ENCODE results near the gene PRDM1. TPM values are rescaled to one million over a fixed set of nuclear protein-coding genes. Genes with fewer than 3 reads are reported as not detected.

Gene PRDM1
- total and polyA plus RNA-seq, 8 donors: under 0.01 to 22.7 (median 5.0) TPM

DNA sequence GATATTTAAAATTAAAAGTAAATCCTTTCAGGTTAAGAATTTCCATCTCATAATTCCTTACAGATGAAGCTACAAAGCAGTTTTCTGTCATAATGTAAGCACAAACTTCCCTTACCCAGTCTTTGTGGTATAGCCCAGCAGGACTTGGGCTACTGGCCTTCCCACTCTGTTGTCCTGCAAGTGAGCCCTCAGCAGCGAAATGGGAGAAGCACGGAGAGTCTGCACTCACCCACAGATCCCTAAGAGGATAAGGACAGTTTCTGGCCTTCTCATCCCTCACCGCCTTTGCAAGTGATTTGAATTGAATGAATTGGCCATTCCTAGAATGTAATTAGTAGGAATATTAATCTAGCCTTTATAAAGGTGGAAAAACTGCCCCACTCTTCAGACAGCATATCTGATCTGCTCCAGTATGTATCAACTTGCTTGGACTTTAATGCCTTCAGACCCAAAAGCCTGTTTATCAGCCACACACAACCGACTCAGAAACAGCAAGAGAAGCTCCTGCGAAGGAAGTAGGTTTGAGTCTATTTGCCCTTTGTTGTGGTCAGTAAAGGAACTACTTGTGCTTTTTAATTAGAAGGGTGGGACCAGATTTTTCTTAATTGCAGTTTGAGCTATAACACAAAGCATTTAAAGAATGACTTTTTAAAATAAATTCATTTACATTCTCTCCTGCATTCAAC, 29.9 kb upstream of the PRDM1 start:
- TF ChIP-seq POLR2AphosphoS5 (IDR thresholded peaks at IDR 0.05) (no peak), POLR2A (IDR thresholded peaks at IDR 0.05) (no peak), EP300 (IDR thresholded peaks at IDR 0.05) (no peak)
- TF ChIP-seq, protein P1, sequence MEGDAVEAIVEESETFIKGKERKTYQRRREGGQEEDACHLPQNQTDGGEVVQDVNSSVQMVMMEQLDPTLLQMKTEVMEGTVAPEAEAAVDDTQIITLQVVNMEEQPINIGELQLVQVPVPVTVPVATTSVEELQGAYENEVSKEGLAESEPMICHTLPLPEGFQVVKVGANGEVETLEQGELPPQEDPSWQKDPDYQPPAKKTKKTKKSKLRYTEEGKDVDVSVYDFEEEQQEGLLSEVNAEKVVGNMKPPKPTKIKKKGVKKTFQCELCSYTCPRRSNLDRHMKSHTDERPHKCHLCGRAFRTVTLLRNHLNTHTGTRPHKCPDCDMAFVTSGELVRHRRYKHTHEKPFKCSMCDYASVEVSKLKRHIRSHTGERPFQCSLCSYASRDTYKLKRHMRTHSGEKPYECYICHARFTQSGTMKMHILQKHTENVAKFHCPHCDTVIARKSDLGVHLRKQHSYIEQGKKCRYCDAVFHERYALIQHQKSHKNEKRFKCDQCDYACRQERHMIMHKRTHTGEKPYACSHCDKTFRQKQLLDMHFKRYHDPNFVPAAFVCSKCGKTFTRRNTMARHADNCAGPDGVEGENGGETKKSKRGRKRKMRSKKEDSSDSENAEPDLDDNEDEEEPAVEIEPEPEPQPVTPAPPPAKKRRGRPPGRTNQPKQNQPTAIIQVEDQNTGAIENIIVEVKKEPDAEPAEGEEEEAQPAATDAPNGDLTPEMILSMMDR (IDR thresholded peaks at IDR 0.05): no peak
- Histone ChIP-seq H3K36me3 (no peaks in the 10 kb centered on the region), H3K4me3 (no peak overlapping the region), H3K27ac (no peak overlapping the region), H3K27me3 (peaks cover 0 to 6% (median 0%) of the 10 kb centered on the region in 3 donors), H3K4me1 (peaks cover 5 to 14% (median 12%) of the 10 kb centered on the region in 4 donors), H3K9me3 (no peaks in the 10 kb centered on the region)
- WGBS, 5 donors: 55 to 70% (median 64%) methylated on average over 5 of the region's 5 CpGs
- intact Hi-C loops (cut with DNase I; ENCODE audit: low total_unique reads): no loop called here
- no peak for DNase-seq

- no peak overlapping the region for H3K27ac ChIP-seq
- WGBS, 5 donors: 29 to 61% (median 54%) methylated on average over 1 of the region's 1 CpG
- intact Hi-C loops (cut with DNase I; ENCODE audit: low total_unique reads): no loop called here
- TF ChIP-seq, protein P1 (IDR thresholded peaks at IDR 0.05): no peak
- H3K9me3 ChIP-seq: no peaks in the 10 kb centered on the region
- peak; percentile 43 to 48 for DNase-seq
- H3K27me3 ChIP-seq: peaks cover 0 to 6% (median 0%) of the 10 kb centered on the region in 3 donors
- no peak overlapping the region for H3K4me3 ChIP-seq
- peaks cover 5 to 14% (median 12%) of the 10 kb centered on the region in 4 donors for H3K4me1 ChIP-seq
- H3K36me3 ChIP-seq: no peaks in the 10 kb centered on the region
Observed at GRCh38 chr6:106056746-106057390, 29.3 kb upstream of the PRDM1 start.

- Histone ChIP-seq H3K4me1 (peaks cover 5 to 14% (median 12%) of the 10 kb centered on the region in 4 donors), H3K36me3 (no peaks in the 10 kb centered on the region), H3K27me3 (peaks cover 0 to 6% (median 0%) of the 10 kb centered on the region in 3 donors), H3K9me3 (no peaks in the 10 kb centered on the region), H3K4me3 (no peak overlapping the region), H3K27ac (no peak overlapping the region)
- WGBS, 5 donors: 87 to 90% (median 89%) methylated on average over 2 of the region's 2 CpGs
- TF ChIP-seq, protein P1 (IDR thresholded peaks at IDR 0.05): no peak
- TF ChIP-seq EP300 (IDR thresholded peaks at IDR 0.05) (no peak), POLR2A (IDR thresholded peaks at IDR 0.05) (no peak), POLR2AphosphoS5 (IDR thresholded peaks at IDR 0.05) (no peak)
- DNase-seq: no peak
- intact Hi-C loops (cut with DNase I; ENCODE audit: low total_unique reads): no loop called here
Observed at GRCh38 chr6:106059331-106059730, 26.8 kb upstream of the PRDM1 start.

GRCh38 chr6:106060167-106060566, 26.0 kb upstream of the PRDM1 start:
- Histone ChIP-seq H3K27ac (no peak overlapping the region), H3K36me3 (no peaks in the 10 kb centered on the region), H3K4me3 (no peak overlapping the region), H3K4me1 (peaks cover 5 to 14% (median 12%) of the 10 kb centered on the region in 4 donors), H3K9me3 (no peaks in the 10 kb centered on the region), H3K27me3 (peaks cover 0 to 6% (median 0%) of the 10 kb centered on the region in 3 donors)
- intact Hi-C loops (cut with DNase I; ENCODE audit: low total_unique reads): no loop called here
- 77 to 85% (median 79%) methylated on average over 3 of the region's 3 CpGs for WGBS, 5 donors
- DNase-seq: no peak
- TF ChIP-seq EP300 (IDR thresholded peaks at IDR 0.05) (no peak), POLR2AphosphoS5 (IDR thresholded peaks at IDR 0.05) (no peak), POLR2A (IDR thresholded peaks at IDR 0.05) (no peak)
- TF ChIP-seq, protein P1 (IDR thresholded peaks at IDR 0.05): no peak

Data from stomach (tissue), 9 donors.